Endothelial cell (in vitro differentiated cells): ENCODE data around the gene CLN3. TPM values are rescaled to one million over a fixed set of nuclear protein-coding genes. Genes with fewer than 3 reads are reported as not detected.
A peak's percentile ranks its signal among the peaks of the same experiment; 100 is the strongest.
"Not testable (repeated sequence)": the region's sequence is repeated elsewhere in the genome, so short reads cannot be mapped to it uniquely, and the experiment has no call there.

Source experiments
- DNase-seq: peaks from one replicate; pipeline ENCODE4 v3.0.0; 2021; ENCODE audit warnings: low spot score
- H3K27ac Mint-ChIP-seq: one replicate; pipeline ENCODE4 v1.8.0; 2021; ENCODE audit warnings: mixed read lengths, inconsistent platforms; ENCODE audit not compliant: unreplicated experiment
- H3K27me3 Mint-ChIP-seq: one replicate; pipeline ENCODE4 v1.8.0; 2021; ENCODE audit warnings: mild to moderate bottlenecking, moderate library complexity, mixed read lengths, inconsistent platforms; ENCODE audit not compliant: unreplicated experiment
- H3K36me3 Mint-ChIP-seq: one replicate; pipeline ENCODE4 v1.8.0; 2021; ENCODE audit warnings: mild to moderate bottlenecking, low read depth, mixed read lengths, inconsistent platforms; ENCODE audit not compliant: unreplicated experiment
- H3K4me1 Mint-ChIP-seq: one replicate; pipeline ENCODE4 v1.8.0; 2021; ENCODE audit warnings: mild to moderate bottlenecking, mixed read lengths, inconsistent platforms; ENCODE audit not compliant: unreplicated experiment
- H3K4me3 Mint-ChIP-seq: one replicate; pipeline ENCODE4 v1.8.0; 2021; ENCODE audit warnings: mild to moderate bottlenecking, mixed read lengths, inconsistent platforms; ENCODE audit not compliant: unreplicated experiment
- H3K9me3 Mint-ChIP-seq: one replicate; pipeline ENCODE4 v1.8.0; 2021; ENCODE audit warnings: mixed read lengths, inconsistent platforms; ENCODE audit not compliant: unreplicated experiment
- CTCF ChIP-seq: fragments of 200-600 bp; sonication (generic); IDR thresholded peaks from one replicate; pipeline ENCODE4 v1.5.0; 2021; ENCODE audit warnings: antibody characterized with exemption; ENCODE audit not compliant: unreplicated experiment
- total RNA-seq: library from RNA; stranded (reverse); fragmentation: NEBNext Ultra II Directional; extraction: Animal tissue kit (Norgen Biotek cat#: 25700); gene quantifications from one replicate; pipeline ENCODE4 v1.2.1, GENCODE V29; 2021; ENCODE audit not compliant: unreplicated experiment

The CLN3 gene
- total RNA-seq, 1 donor from 2014 or later = 33.6 TPM

GRCh38 chr16:28491230-28491969 lies 474 bp downstream of the CLN3 start:
- peak overlapping the region; percentile 99 for H3K27ac Mint-ChIP-seq
- peaks cover 31% of the 10 kb centered on the region for H3K4me1 Mint-ChIP-seq
- peaks cover 8% of the 10 kb centered on the region for H3K27me3 Mint-ChIP-seq

GRCh38 chr16:28486266-28486665 lies 5.6 kb downstream of the CLN3 start:
- H3K4me3 Mint-ChIP-seq = no peak overlapping the region
- DNase-seq = no peak
- H3K27me3 Mint-ChIP-seq = peaks cover 5% of the 10 kb centered on the region
- H3K9me3 Mint-ChIP-seq = no peaks in the 10 kb centered on the region
- no peaks in the 10 kb centered on the region for H3K4me1 Mint-ChIP-seq
- no peak for TF ChIP-seq CTCF
- H3K27ac Mint-ChIP-seq = no peak overlapping the region
- peaks cover 12% of the 10 kb centered on the region for H3K36me3 Mint-ChIP-seq

More at GRCh38 chr16:28491230-28491969, 474 bp downstream of the CLN3 start:
- TF ChIP-seq CTCF = no peak
- peak; percentile 23 for DNase-seq
- H3K4me3 Mint-ChIP-seq = peak overlapping the region; percentile 96
- H3K9me3 Mint-ChIP-seq = no peaks in the 10 kb centered on the region
- peaks cover 9% of the 10 kb centered on the region for H3K36me3 Mint-ChIP-seq

GRCh38 chr16:28483361-28483760 lies 8.5 kb downstream of the CLN3 start:
- H3K36me3 Mint-ChIP-seq = peaks cover 11% of the 10 kb centered on the region
- H3K4me1 Mint-ChIP-seq, H3K9me3 Mint-ChIP-seq, H3K27ac Mint-ChIP-seq, H3K4me3 Mint-ChIP-seq, DNase-seq, H3K27me3 Mint-ChIP-seq: not testable (repeated sequence)

GRCh38 chr16:28482026-28482425 lies 9.8 kb downstream of the CLN3 start:
- Mint-ChIP-seq H3K27me3 (peaks cover 3% of the 10 kb centered on the region), H3K4me3 (no peak overlapping the region), H3K4me1 (no peaks in the 10 kb centered on the region), H3K36me3 (peaks cover 3% of the 10 kb centered on the region), H3K27ac (no peak overlapping the region), H3K9me3 (no peaks in the 10 kb centered on the region)
- no peak for TF ChIP-seq CTCF
- DNase-seq = no peak

GRCh38 chr16:28478506-28479180 lies 13.2 kb downstream of the CLN3 start:
- Mint-ChIP-seq H3K9me3 (no peaks in the 10 kb centered on the region), H3K27ac (no peak overlapping the region), H3K4me3 (no peak overlapping the region), H3K36me3 (peaks cover 6% of the 10 kb centered on the region), H3K27me3 (peaks cover 2% of the 10 kb centered on the region), H3K4me1 (no peaks in the 10 kb centered on the region)
- TF ChIP-seq CTCF = no peak
- DNase-seq = no peak
